Liver (tissue), 3 donors: ENCODE measurements around the gene FOXK2.

ENCODE experiments used
- ATF3 ChIP-seq: IDR thresholded peaks from 2 replicates; pipeline ENCODE4 v1.6.1; 2016; ENCODE audit warnings: antibody characterized with exemption
- CTCF ChIP-seq: fragments of 150-350 bp; IDR thresholded peaks from 2 replicates; pipeline ENCODE4 v1.5.1; 2017; ENCODE audit warnings: improper control_type of control experiment, low read depth, low read length; ENCODE audit not compliant: missing input control
- EGR1 ChIP-seq, 2 donors: IDR thresholded peaks; 2 replicates each; pipeline ENCODE4 v1.6.1; 2016 to 2018; ENCODE audit warnings: antibody characterized with exemption in 2 of 2, low read depth in 2 of 2
- GABPA ChIP-seq, 2 donors: IDR thresholded peaks in 1 of 2; conservative IDR thresholded peaks in 1 of 2; 2 replicates each; pipeline ENCODE4 v1.6.1; 2016; ENCODE audit warnings: antibody characterized with exemption in 2 of 2, mild to moderate bottlenecking in 1 of 2, moderate library complexity in 1 of 2
- HNF4G ChIP-seq: IDR thresholded peaks from 2 replicates; pipeline ENCODE4 v1.6.1; 2016; ENCODE audit warnings: antibody characterized with exemption
- JUND ChIP-seq, 2 donors: IDR thresholded peaks; 2 replicates each; pipeline ENCODE4 v1.6.1; 2016; ENCODE audit warnings: antibody characterized with exemption in 2 of 2
- MAX ChIP-seq: IDR thresholded peaks from 2 replicates; pipeline ENCODE4 v1.6.1; 2016; ENCODE audit warnings: antibody characterized with exemption
- RAD21 ChIP-seq, 2 donors: IDR thresholded peaks; 2 replicates each; pipeline ENCODE4 v1.6.1; 2016; ENCODE audit warnings: antibody characterized with exemption in 2 of 2, mild to moderate bottlenecking in 2 of 2
- REST ChIP-seq: IDR thresholded peaks from 2 replicates; pipeline ENCODE4 v1.6.1; 2016; ENCODE audit warnings: antibody characterized with exemption, mild to moderate bottlenecking
- RXRA ChIP-seq, 2 donors: IDR thresholded peaks; 2 replicates each; pipeline ENCODE4 v1.6.1; 2017 to 2018; ENCODE audit warnings: antibody characterized with exemption in 2 of 2, mild to moderate bottlenecking in 1 of 2
- SP1 ChIP-seq: IDR thresholded peaks from 2 replicates; pipeline ENCODE4 v1.6.1; 2018; ENCODE audit warnings: antibody characterized with exemption, mild to moderate bottlenecking
- TAF1 ChIP-seq: conservative IDR thresholded peaks from 2 replicates; pipeline ENCODE4 v1.6.1; 2016; ENCODE audit warnings: antibody characterized with exemption, mild to moderate bottlenecking
- YY1 ChIP-seq: IDR thresholded peaks from 2 replicates; pipeline ENCODE4 v1.6.1; 2016; ENCODE audit warnings: antibody characterized with exemption, mild to moderate bottlenecking
- donor health status: healthy.
- donor health status: healthy.

GRCh38 chr17:82595893-82596292, 76.4 kb downstream of the FOXK2 start:
- no peak for TF ChIP-seq MAX
- no peak for TF ChIP-seq CTCF
- TF ChIP-seq GABPA (IDR thresholded peaks at IDR 0.05 in 1 of 2, conservative IDR thresholded peaks at IDR 0.05 in 1 of 2), result no peak
- TF ChIP-seq RAD21 (IDR thresholded peaks at IDR 0.05), result no peak
- TF ChIP-seq TAF1, result no peak
- no peak for TF ChIP-seq ATF3
- no peak for TF ChIP-seq EGR1 (IDR thresholded peaks at IDR 0.05; ENCODE audit: low read depth in 2 of 2)
- TF ChIP-seq SP1, result no peak
- no peak for TF ChIP-seq YY1
- TF ChIP-seq RXRA (IDR thresholded peaks at IDR 0.05), result no peak
- TF ChIP-seq HNF4G, result no peak
- no peak for TF ChIP-seq JUND (IDR thresholded peaks at IDR 0.05)
- TF ChIP-seq REST, result no peak
